ENCODE data around the gene FAM193A. TPM values are rescaled to one million over a fixed set of nuclear protein-coding genes. Genes with fewer than 3 reads are reported as not detected.
"Not testable (repeated sequence)": the region's sequence is repeated elsewhere in the genome, so short reads cannot be mapped to it uniquely, and the experiment has no call there.

Gene FAM193A
- polyA plus RNA-seq, 1 experiment: 5.9 TPM

DNA sequence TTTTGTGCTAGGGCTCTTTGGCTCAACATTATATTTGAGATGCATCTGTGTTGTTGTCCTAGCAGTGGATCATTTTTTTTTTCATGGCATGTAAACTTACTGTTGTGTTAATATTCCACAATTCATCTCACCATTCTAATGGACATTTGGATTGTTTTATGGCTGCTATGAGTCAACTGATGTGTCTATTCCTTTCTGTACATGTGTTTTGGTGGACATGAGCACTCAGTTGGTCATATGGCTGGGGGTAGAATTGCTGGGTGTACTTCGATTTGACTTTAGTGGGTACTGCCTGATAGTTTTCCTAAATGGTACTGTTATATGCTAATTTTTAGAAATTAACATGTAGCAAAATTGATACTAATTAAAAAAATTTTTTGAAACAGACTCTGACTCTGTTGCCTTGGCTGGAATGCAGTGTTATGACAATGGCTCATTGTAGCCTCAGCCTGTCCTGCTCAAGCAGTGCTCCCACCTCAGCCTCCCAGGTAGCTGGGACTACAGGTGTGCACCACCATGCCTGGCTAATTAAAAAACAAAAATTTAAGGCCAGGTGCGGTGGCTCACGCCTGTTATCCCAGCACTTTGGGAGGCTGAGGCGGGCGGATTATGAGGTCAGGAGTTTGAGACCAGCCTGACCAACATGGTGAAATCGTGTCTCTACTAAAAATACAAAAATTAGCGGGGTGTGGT is 9.0 kb downstream of the FAM193A start:
- TF ChIP-seq CTCF (IDR thresholded peaks at IDR 0.05; ENCODE audit: insufficient read depth, low read depth, low read length): no peak
- ChIA-PET POLR2A (no interaction called here), CTCF (no interaction called here)
- Histone ChIP-seq H3K36me3 (ENCODE audit: control insufficient read depth, insufficient read depth, low read length) (no peaks in the 10 kb centered on the region), H3K4me3 (ENCODE audit: low read depth, low read length) (no peak overlapping the region), H3K27me3 (ENCODE audit: control insufficient read depth, insufficient read depth, low read length) (no peaks in the 10 kb centered on the region)
- DNase-seq (ENCODE audit: low read depth): no peak

GRCh38 chr4:2546286-2546823 is 9.9 kb downstream of the FAM193A start:
- POLR2A ChIA-PET: no interaction called here
- Histone ChIP-seq H3K4me3 (ENCODE audit: low read depth, low read length) (no peak overlapping the region), H3K27me3 (ENCODE audit: control insufficient read depth, insufficient read depth, low read length) (no peaks in the 10 kb centered on the region), H3K36me3 (ENCODE audit: control insufficient read depth, insufficient read depth, low read length) (no peaks in the 10 kb centered on the region)
- CTCF ChIA-PET: no interaction called here
- DNase-seq (ENCODE audit: low read depth): no peak
- no peak for TF ChIP-seq CTCF (IDR thresholded peaks at IDR 0.05; ENCODE audit: insufficient read depth, low read depth, low read length)

DNA sequence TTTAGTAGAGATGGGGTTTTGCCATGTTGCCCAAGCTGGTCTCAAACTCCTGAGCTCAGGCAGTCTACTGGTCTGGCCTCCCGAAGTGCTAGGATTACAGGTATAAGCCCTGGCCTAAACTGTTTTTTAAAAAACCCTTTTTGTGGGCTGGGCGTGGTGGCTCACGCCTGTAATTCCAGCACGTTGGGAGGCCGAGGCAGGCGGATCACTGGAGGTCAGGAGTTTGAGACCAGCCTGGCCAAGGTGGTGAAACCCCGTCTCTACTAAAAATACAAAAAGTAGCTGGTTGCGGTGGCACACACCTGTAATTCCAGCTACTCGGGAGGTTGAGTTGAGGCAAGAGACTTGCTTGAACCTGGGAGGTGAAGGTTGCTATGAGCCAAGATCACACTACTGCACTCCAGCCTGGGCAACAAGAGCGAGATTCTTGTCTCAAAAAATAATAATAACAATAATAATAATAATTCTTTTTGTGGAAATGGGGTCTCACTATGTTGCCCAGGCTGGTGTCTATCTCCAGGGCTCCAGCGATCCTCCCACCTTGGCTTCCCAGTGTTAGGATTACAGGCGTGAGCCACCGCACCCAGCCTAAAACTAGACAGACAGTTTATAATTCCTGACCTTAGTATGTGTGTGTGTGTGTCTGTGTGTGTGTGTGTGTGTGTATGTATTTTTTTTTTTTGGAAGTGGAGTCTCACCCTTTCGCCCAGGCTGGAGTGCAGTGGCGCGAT is 10.7 kb downstream of the FAM193A start:
- POLR2A ChIA-PET; DNase-seq (ENCODE audit: low read depth); H3K27me3 ChIP-seq (ENCODE audit: control insufficient read depth, insufficient read depth, low read length); H3K4me3 ChIP-seq (ENCODE audit: low read depth, low read length); CTCF ChIA-PET; H3K36me3 ChIP-seq (ENCODE audit: control insufficient read depth, insufficient read depth, low read length): not testable (repeated sequence)

- ChIA-PET POLR2A (no interaction called here), CTCF (no interaction called here)
- no peak for DNase-seq (ENCODE audit: low read depth)
- Histone ChIP-seq H3K36me3 (ENCODE audit: control insufficient read depth, insufficient read depth, low read length) (no peaks in the 10 kb centered on the region), H3K27me3 (ENCODE audit: control insufficient read depth, insufficient read depth, low read length) (no peaks in the 10 kb centered on the region), H3K4me3 (ENCODE audit: low read depth, low read length) (no peak overlapping the region)
- no peak for TF ChIP-seq CTCF (IDR thresholded peaks at IDR 0.05; ENCODE audit: insufficient read depth, low read depth, low read length)
Observed at GRCh38 chr4:2551118-2551517, 14.7 kb downstream of the FAM193A start.

- CTCF ChIA-PET: no interaction called here
- TF ChIP-seq CTCF (IDR thresholded peaks at IDR 0.05; ENCODE audit: insufficient read depth, low read depth, low read length): no peak
- POLR2A ChIA-PET: no interaction called here
- Histone ChIP-seq H3K4me3 (ENCODE audit: low read depth, low read length) (no peak overlapping the region), H3K36me3 (ENCODE audit: control insufficient read depth, insufficient read depth, low read length) (no peaks in the 10 kb centered on the region), H3K27me3 (ENCODE audit: control insufficient read depth, insufficient read depth, low read length) (no peaks in the 10 kb centered on the region)
- no peak for DNase-seq (ENCODE audit: low read depth)
Observed at GRCh38 chr4:2552806-2553205, 16.4 kb downstream of the FAM193A start.
